Left lobe of liver (tissue), 2 donors: ENCODE results near the gene MAPK10. TPM values are rescaled to one million over a fixed set of nuclear protein-coding genes. Genes with fewer than 3 reads are reported as not detected.
"Not testable (repeated sequence)": the region's sequence is repeated elsewhere in the genome, so short reads cannot be mapped to it uniquely, and the experiment has no call there.

Experiments used
- ATAC-seq: fragments of 200-7000 bp; cut with Tn5 transposase; one replicate; pipeline ENCODE4 v1.9.1; 2020; ENCODE audit warnings: mild to moderate bottlenecking, moderate library complexity
- DNase-seq: peaks from one replicate; pipeline ENCODE4 v3.0.0-alpha.2; 2020; ENCODE audit warnings: low spot score
- total RNA-seq: library from RNA; stranded (reverse); gene quantifications from one replicate; pipeline ENCODE4 v1.2.1, GENCODE V29; 2021
- donor health status: DM: no; HTN: no; CAD: no; lungs with moderate emphysema.
- donor health status: DM: no; HTN: yes; CAD: no.

MAPK10 gene
- total RNA-seq, 1 donor from 2014 or later: 2.4 TPM

GRCh38 chr4:86001591-86001990 is 358.3 kb downstream of the MAPK10 start:
- no peak for DNase-seq
- no peak for ATAC-seq

GRCh38 chr4:85995361-85995760 is 364.5 kb downstream of the MAPK10 start:
- DNase-seq: no peak
- ATAC-seq: no peak

- no peak for DNase-seq
- ATAC-seq: no peak
Observed at GRCh38 chr4:85994576-85994975, 365.3 kb downstream of the MAPK10 start.

GRCh38 chr4:85993641-85994040 is 366.2 kb downstream of the MAPK10 start:
- no peak for ATAC-seq
- DNase-seq: no peak

- DNase-seq: no peak
- ATAC-seq: no peak
Observed at GRCh38 chr4:85986266-85986665, 373.6 kb downstream of the MAPK10 start.

- no peak for DNase-seq
Observed at GRCh38 chr4:85979276-85979675, 380.6 kb downstream of the MAPK10 start.

GRCh38 chr4:85970535-85970934 is 389.3 kb downstream of the MAPK10 start:
- ATAC-seq (no peak), DNase-seq (no peak)

More at GRCh38 chr4:85979276-85979675, 380.6 kb downstream of the MAPK10 start:
- no peak for ATAC-seq

GRCh38 chr4:85968945-85969819 is 390.7 kb downstream of the MAPK10 start:
- ATAC-seq: peak; percentile 81
- DNase-seq: no peak

- no peak for ATAC-seq
- DNase-seq: no peak
Observed at GRCh38 chr4:85967872-85968271, 392.0 kb downstream of the MAPK10 start.

- ATAC-seq (no peak), DNase-seq (no peak)
Observed at GRCh38 chr4:85966373-85966772, 393.5 kb downstream of the MAPK10 start.

- no peak for ATAC-seq
Observed at GRCh38 chr4:85965529-85965928, 394.3 kb downstream of the MAPK10 start.

GRCh38 chr4:85965017-85965416 is 394.8 kb downstream of the MAPK10 start:
- not testable (repeated sequence) for DNase-seq, ATAC-seq

More at GRCh38 chr4:85965529-85965928, 394.3 kb downstream of the MAPK10 start:
- DNase-seq: no peak

GRCh38 chr4:85964298-85964697 is 395.6 kb downstream of the MAPK10 start:
- no peak for DNase-seq
- peak; percentile 96 for ATAC-seq

- no peak for DNase-seq
- no peak for ATAC-seq
Observed at GRCh38 chr4:85963231-85963630, 396.6 kb downstream of the MAPK10 start.

GRCh38 chr4:85961887-85962286 is 398.0 kb downstream of the MAPK10 start:
- DNase-seq: no peak
- no peak for ATAC-seq

- DNase-seq (no peak), ATAC-seq (no peak)
Observed at GRCh38 chr4:85956293-85956945, 403.4 kb downstream of the MAPK10 start.

- DNase-seq (no peak), ATAC-seq (no peak)
Observed at GRCh38 chr4:85955620-85956292, 404.1 kb downstream of the MAPK10 start.

- no peak for ATAC-seq
- DNase-seq: no peak
Observed at GRCh38 chr4:85953651-85954018, 406.2 kb downstream of the MAPK10 start.

- ATAC-seq (no peak), DNase-seq (no peak)
Observed at GRCh38 chr4:85952972-85953650, 406.7 kb downstream of the MAPK10 start.

GRCh38 chr4:85952528-85952927 is 407.3 kb downstream of the MAPK10 start:
- DNase-seq (no peak), ATAC-seq (no peak)

GRCh38 chr4:85951099-85951498 is 408.8 kb downstream of the MAPK10 start:
- DNase-seq: no peak
- no peak for ATAC-seq
